Sigmoid colon (tissue), 4 donors: ENCODE results near the gene SYNGR1.

ENCODE experiments used
- CTCF ChIP-seq, 4 experiments: fragments of 450-650 bp in 3 of 4; fragments of 200-600 bp in 1 of 4; IDR thresholded peaks; one replicate each; pipeline ENCODE4 v1.5.1; 2016 to 2019; ENCODE audit warnings: antibody characterized with exemption in 4 of 4, mild to moderate bottlenecking in 3 of 4, moderate library complexity in 2 of 4
- EP300 ChIP-seq, 4 donors: sonication (generic); formaldehyde crosslinking; IDR thresholded peaks; one replicate each; pipeline ENCODE4 v1.6.1; 2017; ENCODE audit warnings: antibody characterized with exemption in 4 of 4
- POLR2A ChIP-seq, 2 donors: fragments of 450-650 bp; IDR thresholded peaks; one replicate each; pipeline ENCODE4 v1.6.1; 2016; ENCODE audit warnings: antibody characterized with exemption in 2 of 2, mild to moderate bottlenecking in 2 of 2, moderate library complexity in 2 of 2

- TF ChIP-seq CTCF (IDR thresholded peaks at IDR 0.05) (no peak), EP300 (IDR thresholded peaks at IDR 0.05) (no peak), POLR2A (IDR thresholded peaks at IDR 0.05) (no peak)
Measured at GRCh38 chr22:39349967-39350726, at the start of gene SYNGR1.
